H1 (cell line): ENCODE results near the gene BRCA2.

Experiments
- EGR1 ChIP-seq: IDR thresholded peaks from 2 replicates; pipeline ENCODE4 v1.6.1; 2011; ENCODE audit warnings: low read depth, low read length, borderline replicate concordance
- HDAC6 ChIP-seq: IDR thresholded peaks from one replicate; pipeline ENCODE4 v1.7.1; 2012; ENCODE audit warnings: low read depth, mild to moderate bottlenecking, inconsistent platforms, low read length, moderate library complexity
- NRF1 ChIP-seq: IDR thresholded peaks from 2 replicates; pipeline ENCODE4 v1.6.1; 2011; ENCODE audit warnings: mild to moderate bottlenecking, low read depth, low read length, improper control_type of control experiment
- POLR2A ChIP-seq, 2 experiments: IDR thresholded peaks; 1 replicate in 1 of 2; 2 replicates in 1 of 2; pipeline ENCODE4 v1.6.1; 2011; ENCODE audit warnings: low read depth in 2 of 2, low read length in 2 of 2, mild to moderate bottlenecking in 2 of 2; ENCODE audit errors: control extremely low read depth in 1 of 2
- SAP30 ChIP-seq: fragments of 300-600 bp; sonication (generic); IDR thresholded peaks from 2 replicates; pipeline ENCODE4 v1.7.1; 2012; ENCODE audit warnings: low read length, moderate library complexity, mild to moderate bottlenecking, inconsistent platforms; ENCODE audit not compliant: insufficient read depth, insufficient replicate concordance
- TCF12 ChIP-seq: IDR thresholded peaks from 2 replicates; pipeline ENCODE4 v1.6.1; 2011; ENCODE audit warnings: low read depth, mild to moderate bottlenecking, low read length
- TF ChIP-seq, protein P1 (sequence below), 3 experiments: IDR thresholded peaks; 1 replicate in 2 of 3; 2 replicates in 1 of 3; pipeline versions ENCODE4 v1.5.1 to v1.6.1; 2011; ENCODE audit warnings: low read length in 3 of 3, mild to moderate bottlenecking in 3 of 3, inconsistent platforms in 2 of 3, low read depth in 1 of 3, moderate library complexity in 1 of 3; ENCODE audit not compliant: insufficient read depth in 1 of 3; ENCODE audit errors: control extremely low read depth in 1 of 3
- TF ChIP-seq, protein P2 (sequence below): IDR thresholded peaks from 2 replicates; pipeline ENCODE4 v1.6.1; 2011; ENCODE audit warnings: low read depth, mild to moderate bottlenecking, low read length; ENCODE audit not compliant: insufficient read depth

DNA sequence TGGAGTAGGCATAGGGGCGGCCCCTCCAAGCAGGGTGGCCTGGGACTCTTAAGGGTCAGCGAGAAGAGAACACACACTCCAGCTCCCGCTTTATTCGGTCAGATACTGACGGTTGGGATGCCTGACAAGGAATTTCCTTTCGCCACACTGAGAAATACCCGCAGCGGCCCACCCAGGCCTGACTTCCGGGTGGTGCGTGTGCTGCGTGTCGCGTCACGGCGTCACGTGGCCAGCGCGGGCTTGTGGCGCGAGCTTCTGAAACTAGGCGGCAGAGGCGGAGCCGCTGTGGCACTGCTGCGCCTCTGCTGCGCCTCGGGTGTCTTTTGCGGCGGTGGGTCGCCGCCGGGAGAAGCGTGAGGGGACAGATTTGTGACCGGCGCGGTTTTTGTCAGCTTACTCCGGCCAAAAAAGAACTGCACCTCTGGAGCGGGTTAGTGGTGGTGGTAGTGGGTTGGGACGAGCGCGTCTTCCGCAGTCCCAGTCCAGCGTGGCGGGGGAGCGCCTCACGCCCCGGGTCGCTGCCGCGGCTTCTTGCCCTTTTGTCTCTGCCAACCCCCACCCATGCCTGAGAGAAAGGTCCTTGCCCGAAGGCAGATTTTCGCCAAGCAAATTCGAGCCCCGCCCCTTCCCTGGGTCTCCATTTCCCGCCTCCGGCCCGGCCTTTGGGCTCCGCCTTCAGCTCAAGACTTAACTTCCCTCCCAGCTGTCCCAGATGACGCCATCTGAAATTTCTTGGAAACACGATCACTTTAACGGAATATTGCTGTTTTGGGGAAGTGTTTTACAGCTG, at the start of gene BRCA2, which contains the start of gene ZAR1L:
- TF ChIP-seq TCF12 (no peak), POLR2A (IDR thresholded peaks at IDR 0.05; ENCODE audit: control extremely low read depth in 1 of 2, low read depth in 2 of 2, low read length in 2 of 2) (peak; percentile 65 to 96), SAP30 (no peak), HDAC6 (no peak), NRF1 (no peak), EGR1 (no peak)
- TF ChIP-seq, protein P1, sequence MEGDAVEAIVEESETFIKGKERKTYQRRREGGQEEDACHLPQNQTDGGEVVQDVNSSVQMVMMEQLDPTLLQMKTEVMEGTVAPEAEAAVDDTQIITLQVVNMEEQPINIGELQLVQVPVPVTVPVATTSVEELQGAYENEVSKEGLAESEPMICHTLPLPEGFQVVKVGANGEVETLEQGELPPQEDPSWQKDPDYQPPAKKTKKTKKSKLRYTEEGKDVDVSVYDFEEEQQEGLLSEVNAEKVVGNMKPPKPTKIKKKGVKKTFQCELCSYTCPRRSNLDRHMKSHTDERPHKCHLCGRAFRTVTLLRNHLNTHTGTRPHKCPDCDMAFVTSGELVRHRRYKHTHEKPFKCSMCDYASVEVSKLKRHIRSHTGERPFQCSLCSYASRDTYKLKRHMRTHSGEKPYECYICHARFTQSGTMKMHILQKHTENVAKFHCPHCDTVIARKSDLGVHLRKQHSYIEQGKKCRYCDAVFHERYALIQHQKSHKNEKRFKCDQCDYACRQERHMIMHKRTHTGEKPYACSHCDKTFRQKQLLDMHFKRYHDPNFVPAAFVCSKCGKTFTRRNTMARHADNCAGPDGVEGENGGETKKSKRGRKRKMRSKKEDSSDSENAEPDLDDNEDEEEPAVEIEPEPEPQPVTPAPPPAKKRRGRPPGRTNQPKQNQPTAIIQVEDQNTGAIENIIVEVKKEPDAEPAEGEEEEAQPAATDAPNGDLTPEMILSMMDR (IDR thresholded peaks at IDR 0.05; ENCODE audit: control extremely low read depth in 1 of 3, insufficient read depth in 1 of 3, low read depth in 1 of 3, low read length in 3 of 3): no peak
- TF ChIP-seq, protein P2, sequence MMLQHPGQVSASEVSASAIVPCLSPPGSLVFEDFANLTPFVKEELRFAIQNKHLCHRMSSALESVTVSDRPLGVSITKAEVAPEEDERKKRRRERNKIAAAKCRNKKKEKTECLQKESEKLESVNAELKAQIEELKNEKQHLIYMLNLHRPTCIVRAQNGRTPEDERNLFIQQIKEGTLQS: peak; percentile 66; the same call in 1 of the 2 replicates
